Subcutaneous adipose tissue (tissue), 4 donors: ENCODE measurements around the gene XDH. TPM values are rescaled to one million over a fixed set of nuclear protein-coding genes. Genes with fewer than 3 reads are reported as not detected.

Experiments
- CTCF ChIP-seq: fragments of 450-650 bp; IDR thresholded peaks from one replicate; pipeline ENCODE4 v1.5.1; 2016; ENCODE audit warnings: low read depth, mild to moderate bottlenecking, control low read depth, antibody characterized with exemption, moderate library complexity
- total RNA-seq, 4 donors: library from RNA; depleted of rRNA; stranded (reverse); fragments of >200 nt; gene quantifications; one replicate each; pipeline ENCODE4 v1.1.0, GENCODE V29; 2016

XDH gene
- total RNA-seq, 4 donors from 2014 or later = not detected

GRCh38 chr2:31419386-31419785 lies 4.8 kb upstream of the XDH start:
- no peak for TF ChIP-seq CTCF

GRCh38 chr2:31415421-31415820 lies 879 bp upstream of the XDH start:
- no peak for TF ChIP-seq CTCF

GRCh38 chr2:31413862-31414550 lies 536 bp downstream of the XDH start:
- TF ChIP-seq CTCF = no peak

GRCh38 chr2:31413025-31413424 lies 1.5 kb downstream of the XDH start:
- TF ChIP-seq CTCF = no peak

- no peak for TF ChIP-seq CTCF
These were observed 2.8 kb downstream of the XDH start for GRCh38 chr2:31411771-31412170.

GRCh38 chr2:31406593-31407385 lies 7.8 kb downstream of the XDH start:
- TF ChIP-seq CTCF = no peak

GRCh38 chr2:31404827-31405226 lies 9.7 kb downstream of the XDH start:
- TF ChIP-seq CTCF = no peak
